Stimulated activated CD4-positive, alpha-beta T cell treated with anti-CD3 and anti-CD28 coated beads, Interleukin-1b, Interleukin-23, amount 100 ng/mL, for 1 hour (primary cell): ENCODE measurements around the gene GCLC.
"Not testable (repeated sequence)": the region's sequence is repeated elsewhere in the genome, so short reads cannot be mapped to it uniquely, and the experiment has no call there.

Source experiments
- DNase-seq, 2 donors: peaks; one replicate each; pipeline ENCODE4 v3.0.0-alpha.2; 2020; ENCODE audit warnings: low read depth in 2 of 2

GCLC gene

GRCh38 chr6:53492860-53493634 is 51.9 kb downstream of the GCLC start:
- no peak for DNase-seq

GRCh38 chr6:53487080-53487479 is 57.8 kb downstream of the GCLC start:
- no peak for DNase-seq

GRCh38 chr6:53486679-53487078 is 58.2 kb downstream of the GCLC start:
- no peak for DNase-seq

GRCh38 chr6:53484476-53485280 is 60.2 kb downstream of the GCLC start:
- DNase-seq, result peak; percentile 34 to 68

GRCh38 chr6:53483423-53484353 is 61.2 kb downstream of the GCLC start:
- no peak for DNase-seq

- no peak for DNase-seq
Observed at GRCh38 chr6:53481323-53481722, 63.6 kb downstream of the GCLC start.

DNA sequence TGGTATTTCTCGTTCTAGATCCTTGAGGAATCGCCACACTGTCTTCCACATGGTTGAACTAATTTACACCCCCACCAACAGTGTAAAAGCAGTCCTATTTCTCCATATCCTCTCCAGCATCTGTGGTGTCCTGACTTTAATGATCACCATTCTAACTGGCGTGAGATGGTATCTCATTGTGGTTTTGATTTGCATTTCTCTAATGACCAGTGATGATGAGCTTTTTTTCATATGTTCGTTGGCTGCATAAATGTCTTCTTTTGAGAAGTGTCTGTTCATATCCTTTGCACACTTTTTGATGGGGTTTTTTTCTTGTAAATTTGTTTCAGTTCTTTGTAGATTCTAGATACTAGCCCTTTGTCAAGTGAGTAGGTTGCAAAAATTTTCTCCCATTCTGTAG is 64.1 kb downstream of the GCLC start:
- DNase-seq, result not testable (repeated sequence)

GRCh38 chr6:53479871-53480270 is 65.0 kb downstream of the GCLC start:
- no peak for DNase-seq

- no peak for DNase-seq
Observed at GRCh38 chr6:53476964-53477363, 67.9 kb downstream of the GCLC start.

DNA sequence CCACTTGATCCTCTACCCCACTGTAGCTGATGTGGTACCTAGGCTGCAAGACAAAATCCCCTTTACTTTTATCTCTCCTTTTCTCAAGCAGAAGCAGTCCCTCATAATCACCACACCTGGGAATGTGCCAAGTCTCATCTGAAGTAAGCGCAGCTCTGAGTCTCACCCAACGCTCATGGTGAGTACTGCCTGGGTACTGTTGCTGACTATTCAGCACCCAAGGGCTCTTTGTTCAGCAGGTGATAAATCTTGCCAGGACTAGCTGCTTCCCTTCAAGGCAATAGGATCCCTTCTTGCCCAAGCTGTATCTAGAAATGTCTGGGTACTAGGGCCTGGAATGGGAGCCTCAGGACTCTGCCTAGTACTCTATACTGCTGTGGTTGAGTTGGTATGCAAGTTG is 70.9 kb downstream of the GCLC start:
- no peak for DNase-seq

DNA sequence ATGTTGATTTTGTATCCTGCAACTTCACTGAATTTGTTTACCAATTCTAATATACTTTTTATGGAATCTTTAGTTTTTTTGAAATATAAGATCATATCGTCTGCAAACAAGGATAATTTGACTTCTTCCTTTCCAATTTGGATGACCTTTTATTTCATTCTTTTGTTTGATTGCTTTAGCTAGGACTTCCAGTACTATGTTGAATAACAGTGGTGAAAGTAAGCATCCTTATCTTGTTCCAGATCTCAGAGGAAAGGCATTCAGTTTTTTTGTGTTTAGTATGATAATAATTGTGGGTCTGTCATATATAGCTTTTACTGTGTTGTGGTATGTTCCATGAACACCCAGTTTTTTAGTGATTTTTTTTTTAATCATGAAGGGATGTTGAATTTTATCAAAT is 75.7 kb downstream of the GCLC start:
- DNase-seq, result no peak

- DNase-seq, result no peak
Observed at GRCh38 chr6:53466257-53466656, 78.6 kb downstream of the GCLC start.

- no peak for DNase-seq
Observed at GRCh38 chr6:53465732-53466131, 79.2 kb downstream of the GCLC start.

DNA sequence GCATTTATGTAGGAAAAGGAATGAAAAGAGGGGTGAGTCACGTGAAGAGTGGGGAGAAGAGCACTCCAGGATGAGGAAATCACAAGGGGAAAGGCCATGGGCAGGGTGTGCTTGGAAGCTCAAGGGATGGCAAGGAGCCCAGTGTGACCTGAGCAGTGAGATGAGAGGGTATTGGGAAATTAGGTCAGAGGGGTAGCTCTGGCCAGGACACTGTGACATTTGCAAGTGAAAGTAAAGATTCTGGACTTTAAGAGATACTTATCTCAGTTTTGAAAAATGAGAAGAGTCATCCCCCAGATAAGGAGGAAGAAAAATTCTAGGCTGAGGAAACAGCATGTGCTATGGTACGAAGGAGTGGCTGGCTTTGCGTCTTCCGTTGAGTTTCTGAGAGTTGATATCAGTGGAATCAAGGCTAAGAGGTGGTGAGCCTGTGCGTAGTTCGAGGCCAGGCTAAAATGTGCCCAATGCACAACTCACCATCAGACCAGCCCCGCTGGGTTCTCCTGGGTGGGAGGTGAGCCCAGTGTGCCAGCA is 79.9 kb downstream of the GCLC start:
- no peak for DNase-seq

DNA sequence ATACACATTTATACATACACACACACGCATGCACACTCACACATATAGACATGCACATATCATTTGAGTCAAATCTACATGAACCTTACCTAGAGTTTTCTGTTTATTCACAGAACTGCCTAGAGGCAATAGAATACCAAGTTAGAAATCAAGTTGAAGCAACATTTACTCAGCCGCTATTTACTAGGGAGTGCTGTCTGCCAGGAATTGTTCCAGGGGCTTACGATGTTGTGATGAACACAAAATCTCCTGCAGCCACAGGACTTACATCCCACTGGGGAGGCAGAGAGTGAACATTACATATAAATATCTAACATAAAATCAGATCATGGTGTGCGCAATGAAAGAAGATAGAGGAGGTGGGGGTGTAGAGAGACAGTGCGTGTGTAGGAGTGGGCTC is 80.4 kb downstream of the GCLC start:
- DNase-seq, result no peak

DNA sequence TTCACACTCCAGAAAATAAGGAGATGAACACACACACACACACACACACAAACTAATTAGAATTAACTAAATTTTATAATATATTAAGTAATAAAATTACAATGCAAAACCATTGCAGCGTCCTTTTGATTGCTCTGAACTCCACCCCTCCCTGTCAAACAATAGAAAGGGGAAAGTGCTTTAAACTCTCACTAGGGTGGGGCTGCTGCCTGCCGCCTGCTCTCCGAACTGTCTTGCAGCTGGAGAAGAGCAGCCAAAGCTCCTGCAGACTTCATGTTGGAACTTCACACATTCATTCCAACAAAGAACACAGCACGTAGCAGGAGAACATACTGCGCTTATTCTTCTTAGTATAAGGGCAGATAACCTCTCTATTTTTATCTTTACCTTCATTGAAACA is 83.2 kb downstream of the GCLC start:
- DNase-seq, result no peak

GRCh38 chr6:53461041-53461656 is 83.8 kb downstream of the GCLC start:
- DNase-seq, result no peak

DNA sequence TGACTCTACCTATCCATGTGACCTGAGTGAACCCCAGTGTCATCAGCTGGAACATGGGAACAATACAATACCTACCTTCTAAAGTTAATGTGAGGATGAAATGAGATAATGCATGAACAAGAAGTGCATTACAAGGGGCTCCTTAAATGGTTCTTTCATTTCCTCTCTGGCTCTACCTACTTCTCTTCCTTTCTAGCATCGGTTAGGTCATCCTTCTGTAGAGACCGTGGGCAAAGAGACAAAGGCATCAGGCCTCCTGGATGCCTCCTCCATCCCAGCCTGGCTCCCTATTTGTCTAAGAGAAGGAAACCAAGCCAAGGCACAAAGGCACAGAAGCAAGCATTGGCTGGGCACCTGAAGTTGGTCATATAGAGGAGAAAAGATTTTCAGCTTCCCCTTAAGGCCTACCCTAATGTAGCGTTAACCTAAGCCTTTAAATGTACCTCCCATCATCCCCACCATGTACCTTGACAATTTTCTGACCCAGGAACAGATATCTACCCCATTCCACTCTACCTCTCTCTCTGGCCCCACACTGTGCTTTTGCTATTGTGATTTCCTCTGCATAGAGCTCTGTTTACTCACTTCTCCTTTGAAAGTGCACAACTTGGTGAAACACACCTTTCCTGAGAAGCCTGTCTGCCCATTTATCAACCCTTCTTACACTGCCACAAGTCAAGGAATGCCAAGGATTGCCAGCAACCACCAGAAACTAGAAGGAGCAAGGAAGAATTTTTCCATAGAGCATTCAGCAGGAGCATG is 86.6 kb downstream of the GCLC start:
- DNase-seq, result no peak

- DNase-seq, result no peak
Observed at GRCh38 chr6:53456809-53457208, 88.1 kb downstream of the GCLC start.

DNA sequence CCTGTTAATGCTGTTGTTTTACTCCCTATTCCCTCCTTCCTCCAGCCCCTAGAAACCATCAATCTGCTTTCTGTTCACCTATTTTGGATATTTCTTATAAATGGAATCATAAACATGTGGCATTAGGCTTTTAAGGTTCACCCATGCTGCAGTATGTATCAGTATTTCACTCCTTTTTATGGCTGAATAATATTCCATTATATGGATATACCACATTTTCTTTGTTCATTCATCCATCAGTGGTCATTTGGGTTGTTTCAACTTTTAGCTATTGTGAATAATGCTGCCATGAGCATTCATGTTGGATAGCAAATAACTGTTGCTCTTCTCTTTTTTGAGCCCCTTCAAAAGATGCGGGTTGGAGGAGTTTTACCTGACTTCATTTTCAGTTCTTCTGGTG is 89.2 kb downstream of the GCLC start:
- DNase-seq, result no peak

DNA sequence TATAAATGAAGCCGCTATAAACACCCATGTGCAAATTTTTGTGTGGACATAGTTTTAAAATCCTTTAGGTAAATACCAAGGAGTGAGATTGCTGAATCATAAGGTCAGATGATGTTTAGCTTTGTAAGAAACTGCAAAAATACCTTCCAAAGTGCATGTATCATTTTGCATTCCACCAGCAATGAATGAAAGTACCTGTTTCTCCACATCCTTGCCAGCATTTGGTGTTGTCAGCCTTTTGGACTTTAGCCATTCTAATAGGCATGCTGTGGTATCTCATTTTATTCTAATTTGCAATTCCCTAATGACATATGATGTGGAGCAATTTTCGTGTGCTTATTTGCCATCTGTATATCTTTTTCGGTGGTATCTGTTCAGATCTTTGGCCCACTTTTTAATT is 93.7 kb downstream of the GCLC start:
- no peak for DNase-seq
